HAP-1 (cell line): ENCODE results near the gene KCNK4.

Source experiments
- DNase-seq, 2 experiments: peaks; one replicate each; pipeline ENCODE4 v3.0.0-alpha.2; 2016 to 2020; ENCODE audit warnings: low spot score in 2 of 2
- H3K27me3 ChIP-seq: fragments of 250-450 bp; sonication (Bioruptor Pico); 2 replicates; pipeline ENCODE4 v1.5.1; 2020; ENCODE audit warnings: low read depth, mild to moderate bottlenecking, moderate library complexity
- H3K36me3 ChIP-seq: fragments of 250-450 bp; sonication (Bioruptor Pico); replicated peaks from 2 replicates; pipeline ENCODE4 v1.5.1; 2020; ENCODE audit warnings: mild to moderate bottlenecking
- H3K4me1 ChIP-seq: fragments of 250-450 bp; sonication (Bioruptor Pico); 2 replicates; pipeline ENCODE4 v1.5.1; 2020; ENCODE audit warnings: mild to moderate bottlenecking
- H3K4me3 ChIP-seq: fragments of 250-450 bp; sonication (Bioruptor Pico); 2 replicates; pipeline ENCODE4 v1.5.1; 2020; ENCODE audit warnings: mild to moderate bottlenecking, moderate library complexity
- H3K9me3 ChIP-seq: fragments of 250-450 bp; sonication (Bioruptor Pico); 2 replicates; pipeline ENCODE4 v1.5.1; 2020; ENCODE audit warnings: mild to moderate bottlenecking, moderate library complexity
- in situ Hi-C: fragments of 300-500 bp; cut with MboI; formaldehyde crosslinking; loops from 3 replicates; pipeline ENCODE4 v1.14.3; 2020; ENCODE audit warnings: low sequenced_read_pairs, inconsistent platforms, mixed read lengths

The KCNK4 gene

DNA sequence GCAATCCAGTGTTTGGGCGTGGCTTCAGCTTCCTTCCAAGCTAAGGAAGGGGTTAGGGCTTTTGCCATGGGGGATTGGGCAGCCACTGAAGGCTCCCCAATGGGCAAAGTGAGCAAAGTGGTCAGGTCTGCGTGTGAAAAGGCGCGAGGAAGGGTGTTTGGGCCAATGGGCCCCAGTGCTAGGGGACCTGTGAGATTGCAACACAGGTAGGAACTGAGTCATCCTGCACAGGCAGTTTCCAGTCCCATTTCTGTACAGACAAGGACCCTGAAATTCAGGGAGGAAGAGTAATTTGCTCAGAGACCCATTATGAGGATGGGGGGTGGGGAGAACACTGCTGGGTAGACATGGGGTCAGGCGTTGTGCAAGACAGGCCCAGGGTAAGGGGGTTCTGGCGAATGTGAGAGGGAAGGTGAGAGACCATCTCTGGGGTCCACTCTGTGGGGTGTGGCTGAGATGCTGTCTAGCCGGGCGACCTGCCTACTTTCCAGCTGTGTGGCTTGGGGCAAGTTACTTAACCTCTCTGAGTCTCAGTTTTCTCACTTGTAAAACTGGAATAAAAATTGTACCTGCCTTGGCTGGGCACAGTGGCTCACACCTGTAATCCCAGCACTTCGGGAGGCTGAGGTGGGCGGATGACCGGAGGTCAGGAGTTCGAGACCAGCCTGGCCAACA lies 56.2 kb downstream of the KCNK4 start:
- Histone ChIP-seq H3K4me1 (peaks cover under 1% of the 10 kb centered on the region), H3K4me3 (no peak overlapping the region), H3K9me3 (no peaks in the 10 kb centered on the region), H3K36me3 (no peaks in the 10 kb centered on the region), H3K27me3 (no peaks in the 10 kb centered on the region)
- no peak for DNase-seq
- in situ Hi-C loops = no loop called here

DNA sequence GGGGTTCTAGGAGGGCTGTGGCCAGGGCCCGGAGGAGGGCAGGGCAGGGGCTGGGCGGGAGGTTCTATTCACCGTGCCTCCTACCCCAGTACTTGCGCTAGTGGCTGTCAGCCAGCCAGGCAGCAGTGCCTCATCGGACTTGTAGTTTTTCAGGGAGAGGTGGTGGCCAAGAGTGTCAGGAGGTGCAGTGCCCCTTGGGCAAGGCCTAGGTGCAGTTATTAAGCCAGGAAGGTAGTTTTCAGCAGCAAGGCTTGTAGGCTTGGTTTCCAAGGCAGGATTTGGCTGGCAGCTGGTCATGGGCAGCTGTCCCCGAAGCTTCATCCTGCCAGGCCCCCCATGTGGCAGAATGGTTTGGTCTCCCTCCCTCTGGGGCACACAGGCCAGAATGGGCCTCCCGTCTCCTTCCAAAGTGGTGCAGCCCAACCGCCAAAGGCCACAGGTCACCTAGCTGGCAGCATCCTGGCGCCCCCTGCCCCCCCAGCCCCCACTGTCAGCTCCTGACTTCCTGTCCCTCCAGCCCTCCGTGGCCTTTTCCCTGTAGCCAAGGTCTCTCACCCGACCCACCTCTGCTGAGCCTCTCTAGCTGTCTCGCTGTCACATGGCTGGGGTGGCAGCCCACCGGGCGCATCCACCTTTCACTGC lies 57.4 kb downstream of the KCNK4 start:
- no peaks in the 10 kb centered on the region for H3K36me3 ChIP-seq
- H3K4me3 ChIP-seq = no peak overlapping the region
- DNase-seq = no peak
- no peaks in the 10 kb centered on the region for H3K4me1 ChIP-seq
- no peaks in the 10 kb centered on the region for H3K27me3 ChIP-seq
- in situ Hi-C loops = no loop called here
- H3K9me3 ChIP-seq = no peaks in the 10 kb centered on the region

DNA sequence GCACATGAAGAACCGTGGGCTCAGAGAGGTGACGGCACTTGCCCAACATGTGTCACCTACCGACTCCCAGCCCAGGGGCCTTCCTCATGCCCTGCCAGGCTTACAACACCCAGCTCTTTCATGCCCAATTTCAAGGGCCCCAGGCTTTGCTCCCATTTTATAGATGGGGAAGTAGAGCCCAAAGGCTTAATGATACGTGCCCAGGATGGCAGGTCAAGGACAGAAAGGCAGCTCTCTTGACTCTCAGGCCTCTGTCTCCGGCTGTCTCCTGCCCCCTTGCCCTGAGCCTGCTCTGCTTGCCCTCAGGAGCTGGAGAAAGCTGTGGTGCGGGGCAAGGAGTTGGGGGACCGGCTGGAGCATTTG lies 57.9 kb downstream of the KCNK4 start:
- no peak for DNase-seq
- Histone ChIP-seq H3K9me3 (no peaks in the 10 kb centered on the region), H3K4me3 (no peak overlapping the region), H3K27me3 (no peaks in the 10 kb centered on the region), H3K4me1 (no peaks in the 10 kb centered on the region), H3K36me3 (no peaks in the 10 kb centered on the region)
- in situ Hi-C loops = no loop called here

DNA sequence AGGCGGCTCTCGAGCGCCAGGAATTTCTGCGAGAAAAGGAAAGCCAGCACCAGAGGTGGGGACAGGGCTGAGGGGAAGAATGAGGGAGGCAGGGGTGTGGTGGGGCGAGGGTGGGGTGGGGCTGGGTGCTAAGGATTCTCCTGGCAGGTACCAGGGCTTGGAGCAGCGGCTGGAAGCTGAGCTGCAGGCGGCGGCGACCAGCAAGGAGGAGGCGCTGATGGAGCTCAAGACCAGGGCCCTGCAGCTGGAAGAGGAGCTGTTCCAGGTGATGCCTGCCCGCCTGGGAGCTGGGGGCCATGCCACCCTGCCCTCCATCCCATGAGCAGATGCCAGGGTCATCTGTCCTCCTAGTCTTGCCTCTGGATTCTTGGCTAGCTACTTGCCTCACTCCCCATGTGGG lies 58.3 kb downstream of the KCNK4 start:
- no peaks in the 10 kb centered on the region for H3K36me3 ChIP-seq

More for the DNA sequence above, 58.3 kb downstream of the KCNK4 start:
- no peak overlapping the region for H3K4me3 ChIP-seq
- no peaks in the 10 kb centered on the region for H3K27me3 ChIP-seq
- DNase-seq = no peak
- H3K4me1 ChIP-seq = no peaks in the 10 kb centered on the region
- in situ Hi-C loops = no loop called here
- H3K9me3 ChIP-seq = no peaks in the 10 kb centered on the region
